Natural killer cell (primary cell): ENCODE data around the gene FBXL17. TPM values are rescaled to one million over a fixed set of nuclear protein-coding genes. Genes with fewer than 3 reads are reported as not detected.

Source experiments
- ATAC-seq, 3 donors: fragments of 150-1000 bp in 2 of 3; fragments of 200-7000 bp in 1 of 3; cut with Tn5 transposase; 1 replicate in 1 of 3; 2 replicates in 2 of 3; pipeline ENCODE4 v1.10.0; 2021; ENCODE audit warnings: mild to moderate bottlenecking in 2 of 3, moderate library complexity in 2 of 3
- DNase-seq, 2 donors: peaks; one replicate each; pipeline versions ENCODE4 v3.0.0 to v3.0.0-alpha.2; 2013 to 2021; ENCODE audit warnings: mixed read lengths in 1 of 2
- H3K27ac ChIP-seq: one replicate; pipeline ENCODE4 v1.5.1; 2013; ENCODE audit warnings: mild to moderate bottlenecking, low read length
- H3K27me3 ChIP-seq: one replicate; pipeline ENCODE4 v1.6.1; 2013; ENCODE audit warnings: low read length; ENCODE audit not compliant: control insufficient read depth, insufficient read depth
- H3K36me3 ChIP-seq: one replicate; pipeline ENCODE4 v1.6.1; 2013; ENCODE audit warnings: low read length; ENCODE audit not compliant: control insufficient read depth, insufficient read depth
- H3K4me1 ChIP-seq: one replicate; pipeline ENCODE4 v1.6.1; 2013; ENCODE audit warnings: low read length; ENCODE audit not compliant: control insufficient read depth, insufficient read depth
- H3K4me3 ChIP-seq: one replicate; pipeline ENCODE4 v1.5.1; 2013; ENCODE audit warnings: low read length
- H3K9me3 ChIP-seq: one replicate; pipeline ENCODE4 v1.6.1; 2013; ENCODE audit warnings: low read length; ENCODE audit not compliant: control insufficient read depth, insufficient read depth
- H3K27ac Mint-ChIP-seq, 2 donors: one replicate each; pipeline ENCODE4 v1.8.0; 2022; ENCODE audit warnings: mild to moderate bottlenecking in 2 of 2, mixed read lengths in 2 of 2, moderate library complexity in 1 of 2
- H3K27me3 Mint-ChIP-seq, 2 donors: one replicate each; pipeline ENCODE4 v1.8.0; 2022; ENCODE audit warnings: low read depth in 2 of 2, mixed read lengths in 2 of 2
- H3K36me3 Mint-ChIP-seq: one replicate; pipeline ENCODE4 v1.8.0; 2022; ENCODE audit warnings: mixed read lengths
- H3K4me1 Mint-ChIP-seq, 2 donors: one replicate each; pipeline ENCODE4 v1.8.0; 2022; ENCODE audit warnings: mixed read lengths in 2 of 2
- H3K4me3 Mint-ChIP-seq: one replicate; pipeline ENCODE4 v1.8.0; 2022; ENCODE audit warnings: mild to moderate bottlenecking, moderate library complexity, mixed read lengths
- H3K9me3 Mint-ChIP-seq, 2 donors: one replicate each; pipeline ENCODE4 v1.8.0; 2022; ENCODE audit warnings: mixed read lengths in 2 of 2
- WGBS: methylation state at CpG from one replicate; pipeline ENCODE4 v1.1.7; 2013; ENCODE audit warnings: missing lambda C conversion rate; ENCODE audit not compliant: insufficient coverage; 5-methylcytosine and 5-hydroxymethylcytosine counted together
- intact Hi-C: fragments of 100-400 bp; cut with micrococcal nuclease; formaldehyde crosslinking; loops from one replicate; pipeline ENCODE4 v1.14.2; 2022
- total RNA-seq, 4 donors: library from RNA; stranded (reverse); fragments of 120-200 nt in 1 of 4; gene quantifications; one replicate each; pipeline versions ENCODE4 v1.2.3 to v1.2.4, GENCODE V29; 2013 to 2022
- TF ChIP-seq, protein P1 (sequence below): fragments of 200-600 bp; IDR thresholded peaks from one replicate; pipeline ENCODE4 v1.8.0; 2022; ENCODE audit warnings: antibody characterized with exemption

FBXL17 gene
- total RNA-seq, 3 donors from 2014 or later (not counting 1 experiment from before 2014, with no cell fraction given): 34.2 to 46.8 (median 34.9) TPM

DNA sequence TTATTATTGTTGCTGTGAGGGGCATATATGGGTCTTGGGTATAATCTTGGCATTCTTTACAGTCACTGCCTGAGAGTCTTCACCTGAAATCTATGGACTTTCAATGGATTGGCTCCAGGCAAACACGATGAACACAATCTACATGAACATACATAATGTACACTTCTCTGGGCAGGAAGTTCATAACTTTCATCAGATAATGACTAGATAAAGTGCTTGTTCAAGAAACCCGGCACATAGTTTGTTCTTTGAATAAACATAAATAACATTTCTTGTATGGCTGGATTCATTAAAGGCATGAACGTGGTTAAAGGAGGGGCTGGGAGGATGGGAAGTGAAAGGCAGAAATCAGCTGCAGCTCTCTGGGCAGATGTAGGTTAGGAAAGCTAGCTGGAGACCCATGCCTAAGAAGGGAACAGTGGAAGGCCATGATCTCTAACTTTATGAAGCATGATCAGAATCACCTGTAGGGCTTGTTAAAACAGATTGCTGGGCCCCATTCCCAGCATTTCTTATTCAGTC lies 404.3 kb downstream of the FBXL17 start:
- intact Hi-C loops: no loop called here
- Histone ChIP-seq H3K36me3 (no peaks in the 10 kb centered on the region), H3K27me3 (no peaks in the 10 kb centered on the region), H3K9me3 (no peaks in the 10 kb centered on the region), H3K4me3 (no peak overlapping the region), H3K27ac (peak overlapping the region; percentile 34), H3K4me1 (peaks cover 21% of the 10 kb centered on the region)
- H3K4me3 Mint-ChIP-seq: peak overlapping the region; percentile 70
- H3K36me3 Mint-ChIP-seq: no peaks in the 10 kb centered on the region
- H3K4me1 Mint-ChIP-seq: peaks cover 53 to 62% of the 10 kb centered on the region in 2 donors
- no peaks in the 10 kb centered on the region for H3K27me3 Mint-ChIP-seq
- no peaks in the 10 kb centered on the region for H3K9me3 Mint-ChIP-seq
- no peak for DNase-seq
- 48% methylated on average over 3 of the region's 3 CpGs for WGBS
- TF ChIP-seq, protein P1, sequence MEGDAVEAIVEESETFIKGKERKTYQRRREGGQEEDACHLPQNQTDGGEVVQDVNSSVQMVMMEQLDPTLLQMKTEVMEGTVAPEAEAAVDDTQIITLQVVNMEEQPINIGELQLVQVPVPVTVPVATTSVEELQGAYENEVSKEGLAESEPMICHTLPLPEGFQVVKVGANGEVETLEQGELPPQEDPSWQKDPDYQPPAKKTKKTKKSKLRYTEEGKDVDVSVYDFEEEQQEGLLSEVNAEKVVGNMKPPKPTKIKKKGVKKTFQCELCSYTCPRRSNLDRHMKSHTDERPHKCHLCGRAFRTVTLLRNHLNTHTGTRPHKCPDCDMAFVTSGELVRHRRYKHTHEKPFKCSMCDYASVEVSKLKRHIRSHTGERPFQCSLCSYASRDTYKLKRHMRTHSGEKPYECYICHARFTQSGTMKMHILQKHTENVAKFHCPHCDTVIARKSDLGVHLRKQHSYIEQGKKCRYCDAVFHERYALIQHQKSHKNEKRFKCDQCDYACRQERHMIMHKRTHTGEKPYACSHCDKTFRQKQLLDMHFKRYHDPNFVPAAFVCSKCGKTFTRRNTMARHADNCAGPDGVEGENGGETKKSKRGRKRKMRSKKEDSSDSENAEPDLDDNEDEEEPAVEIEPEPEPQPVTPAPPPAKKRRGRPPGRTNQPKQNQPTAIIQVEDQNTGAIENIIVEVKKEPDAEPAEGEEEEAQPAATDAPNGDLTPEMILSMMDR: no peak
- peak in 1 of 3 donors; percentile 40 for ATAC-seq
- peak overlapping the region; percentile 82 for H3K27ac Mint-ChIP-seq

DNA sequence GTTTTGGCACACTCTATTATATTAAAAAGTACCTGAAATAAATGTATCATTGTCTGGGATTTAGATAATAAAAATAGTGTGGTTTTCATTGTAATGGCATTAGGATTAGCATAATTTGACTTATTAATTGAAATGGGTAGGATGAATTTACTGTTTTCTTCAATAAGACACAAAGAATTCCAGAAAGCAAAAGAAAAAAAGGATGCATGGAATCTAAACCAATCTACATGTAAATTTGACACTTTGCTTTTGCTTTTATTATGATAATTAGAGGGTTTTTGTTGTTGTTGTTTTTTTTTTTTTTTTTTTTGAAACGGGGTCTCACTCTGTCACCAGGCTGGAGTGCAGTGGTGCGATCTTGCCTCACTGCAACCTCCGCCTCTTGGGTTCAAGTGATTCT lies 406.3 kb downstream of the FBXL17 start:
- no peaks in the 10 kb centered on the region for H3K9me3 Mint-ChIP-seq
- no peak overlapping the region for H3K27ac Mint-ChIP-seq
- 97% methylated on average over 3 of the region's 3 CpGs for WGBS
- H3K27ac ChIP-seq: no peak overlapping the region
- no peaks in the 10 kb centered on the region for H3K36me3 ChIP-seq
- H3K4me3 ChIP-seq: no peak overlapping the region
- intact Hi-C loops: no loop called here
- H3K36me3 Mint-ChIP-seq: no peaks in the 10 kb centered on the region
- ATAC-seq (no peak), DNase-seq (no peak)
- no peaks in the 10 kb centered on the region for H3K27me3 Mint-ChIP-seq
- peaks cover 12% of the 10 kb centered on the region for H3K4me1 ChIP-seq
- TF ChIP-seq, protein P1: no peak
- H3K4me1 Mint-ChIP-seq: peaks cover 40 to 43% of the 10 kb centered on the region in 2 donors
- no peak overlapping the region for H3K4me3 Mint-ChIP-seq
- no peaks in the 10 kb centered on the region for H3K9me3 ChIP-seq
- H3K27me3 ChIP-seq: no peaks in the 10 kb centered on the region

DNA sequence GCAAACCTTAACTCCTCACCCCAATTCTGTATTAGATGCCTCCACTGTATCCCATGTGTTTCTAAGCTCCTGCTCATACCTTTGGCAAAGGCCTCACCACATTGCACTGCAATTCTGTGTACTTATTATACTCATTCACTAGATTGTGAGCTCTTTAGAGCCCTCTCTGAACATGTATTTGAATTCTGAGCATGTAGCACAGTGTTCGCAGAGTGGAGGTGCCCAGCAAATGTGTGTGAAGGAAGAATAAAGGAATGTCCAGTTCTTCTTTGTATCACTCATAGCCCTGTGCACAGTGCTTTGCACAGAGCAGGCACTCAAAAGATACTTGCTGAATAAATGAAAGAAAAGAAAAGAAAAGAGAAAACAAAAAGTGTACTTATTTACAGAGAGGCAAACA lies 410.1 kb downstream of the FBXL17 start:
- peaks cover 7 to 9% of the 10 kb centered on the region in 2 donors for H3K4me1 Mint-ChIP-seq
- Histone ChIP-seq H3K27ac (no peak overlapping the region), H3K9me3 (no peaks in the 10 kb centered on the region), H3K4me1 (no peaks in the 10 kb centered on the region), H3K27me3 (no peaks in the 10 kb centered on the region), H3K36me3 (no peaks in the 10 kb centered on the region), H3K4me3 (no peak overlapping the region)
- H3K9me3 Mint-ChIP-seq: no peaks in the 10 kb centered on the region
- no peak overlapping the region for H3K27ac Mint-ChIP-seq
- intact Hi-C loops: no loop called here
- H3K27me3 Mint-ChIP-seq: no peaks in the 10 kb centered on the region
- 100% methylated on average over 1 of the region's 1 CpG for WGBS
- H3K36me3 Mint-ChIP-seq: no peaks in the 10 kb centered on the region
- DNase-seq (no peak), ATAC-seq (no peak)
- TF ChIP-seq, protein P1: no peak
- H3K4me3 Mint-ChIP-seq: no peak overlapping the region

- Mint-ChIP-seq H3K36me3 (no peaks in the 10 kb centered on the region), H3K4me1 (peaks cover 7 to 9% of the 10 kb centered on the region in 2 donors), H3K9me3 (no peaks in the 10 kb centered on the region), H3K4me3 (no peak overlapping the region), H3K27me3 (no peaks in the 10 kb centered on the region), H3K27ac (no peak overlapping the region)
- H3K4me3 ChIP-seq: no peak overlapping the region
- no peak for ATAC-seq
- intact Hi-C loops: no loop called here
- no peak overlapping the region for H3K27ac ChIP-seq
- no peaks in the 10 kb centered on the region for H3K9me3 ChIP-seq
- no peaks in the 10 kb centered on the region for H3K27me3 ChIP-seq
- TF ChIP-seq, protein P1: no peak
- no peaks in the 10 kb centered on the region for H3K36me3 ChIP-seq
- DNase-seq: no peak
- no peaks in the 10 kb centered on the region for H3K4me1 ChIP-seq
Observed at GRCh38 chr5:107969847-107970246, 412.1 kb downstream of the FBXL17 start.
